Measurements from ENCODE around the gene NPIPB6.

NPIPB6 gene

GRCh38 chr16:28324235-28324886 lies 38.9 kb downstream of the NPIPB6 start:
- DNase-seq (ENCODE audit: low spot score), result no peak

DNA sequence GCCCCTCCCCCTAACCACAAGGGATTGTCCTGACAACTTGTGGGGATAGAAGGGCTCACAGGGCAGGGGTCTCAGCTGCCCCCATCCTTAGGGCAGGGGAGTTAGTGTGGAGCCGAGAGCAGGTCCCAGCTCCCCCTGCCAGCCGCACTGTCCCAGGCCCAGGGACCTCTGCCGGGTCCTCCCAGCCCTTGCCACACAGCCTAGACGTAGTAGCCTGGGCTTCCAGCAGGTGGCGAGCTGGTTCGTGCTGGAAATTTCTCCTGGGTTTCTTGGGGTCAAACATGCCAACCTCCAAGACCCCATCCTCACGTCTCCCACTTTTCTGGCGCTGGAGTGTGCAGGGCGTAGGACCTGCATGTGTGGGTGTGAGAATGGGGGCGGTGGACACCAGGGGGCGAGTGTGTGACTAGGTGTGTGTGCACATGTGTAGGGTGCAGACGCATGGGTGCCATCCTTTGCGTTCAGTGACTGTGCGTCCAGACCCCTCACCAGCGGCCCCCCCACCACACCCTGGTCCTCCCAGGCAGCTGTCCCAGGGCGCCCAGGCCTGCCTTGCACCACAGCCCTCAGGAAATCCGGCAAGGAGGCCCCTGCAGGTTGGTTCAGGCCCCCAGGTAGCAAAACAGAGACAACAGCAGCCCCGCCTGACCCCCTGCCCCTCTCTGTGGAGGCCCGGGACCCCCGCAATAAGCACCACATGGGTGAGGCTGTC lies 41.5 kb downstream of the NPIPB6 start:
- peak; percentile 71 for DNase-seq (ENCODE audit: low spot score)

GRCh38 chr16:28320741-28321140 lies 42.6 kb downstream of the NPIPB6 start:
- DNase-seq (ENCODE audit: low spot score), result no peak

DNA sequence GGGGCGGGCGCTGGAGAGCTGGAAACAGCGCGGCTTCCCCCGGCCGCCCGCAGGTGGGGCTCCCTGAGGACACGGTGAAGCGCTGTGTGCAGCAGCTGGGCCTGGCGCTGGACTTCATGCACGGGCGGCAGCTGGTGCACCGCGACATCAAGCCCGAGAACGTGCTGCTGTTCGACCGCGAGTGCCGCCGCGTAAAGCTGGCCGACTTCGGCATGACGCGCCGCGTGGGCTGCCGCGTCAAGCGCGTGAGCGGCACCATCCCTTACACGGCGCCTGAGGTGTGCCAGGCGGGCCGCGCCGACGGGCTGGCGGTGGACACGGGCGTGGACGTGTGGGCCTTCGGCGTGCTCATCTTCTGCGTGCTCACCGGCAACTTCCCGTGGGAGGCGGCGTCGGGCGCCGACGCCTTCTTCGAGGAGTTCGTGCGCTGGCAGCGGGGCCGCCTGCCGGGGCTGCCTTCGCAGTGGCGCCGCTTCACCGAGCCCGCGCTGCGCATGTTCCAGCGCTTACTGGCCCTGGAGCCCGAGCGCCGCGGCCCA lies 43.2 kb downstream of the NPIPB6 start:
- DNase-seq (ENCODE audit: low spot score), result no peak

- no peak for DNase-seq (ENCODE audit: low spot score)
These were observed 43.8 kb downstream of the NPIPB6 start for GRCh38 chr16:28319476-28320022.

DNA sequence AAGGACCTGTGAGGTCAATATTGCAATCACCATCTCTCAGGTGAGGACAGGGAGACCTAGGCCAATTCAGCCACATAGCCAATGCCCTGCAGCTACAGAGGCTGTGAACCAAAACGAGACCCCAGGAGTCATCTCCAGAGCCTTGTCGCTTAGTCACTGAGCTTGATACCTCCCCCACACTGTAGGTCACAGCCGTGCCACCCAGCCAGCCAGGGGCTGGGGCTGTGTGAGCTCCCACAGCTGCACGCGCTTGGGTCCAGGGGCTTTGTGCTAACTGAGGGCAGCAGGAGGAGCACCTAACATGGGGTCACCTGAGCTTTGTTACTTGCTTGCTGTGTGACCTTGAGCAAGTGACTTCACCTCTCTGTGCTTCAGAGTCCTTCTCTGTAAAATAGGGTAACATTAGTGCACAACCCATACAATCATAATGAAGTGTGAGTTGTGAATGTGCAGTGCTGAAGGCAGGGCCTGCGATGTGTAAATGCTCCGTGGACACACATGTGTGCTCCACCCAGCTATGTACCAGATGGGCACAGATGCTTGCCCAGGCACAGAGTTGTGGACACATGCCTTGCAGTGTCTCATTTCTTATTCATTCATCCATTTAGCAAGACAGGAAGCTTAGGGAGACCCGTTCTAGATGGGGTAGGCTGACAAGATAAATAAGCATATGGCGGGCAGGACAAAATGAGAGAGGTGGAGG lies 45.1 kb downstream of the NPIPB6 start:
- DNase-seq (ENCODE audit: low spot score), result no peak

GRCh38 chr16:28317040-28317880 lies 46.0 kb downstream of the NPIPB6 start:
- peak; percentile 81 for DNase-seq (ENCODE audit: low spot score)

- no peak for DNase-seq (ENCODE audit: low spot score)
These were observed 47.3 kb downstream of the NPIPB6 start for GRCh38 chr16:28316054-28316453.

- no peak for DNase-seq (ENCODE audit: low spot score)
These were observed 49.7 kb downstream of the NPIPB6 start for GRCh38 chr16:28313587-28313986.

DNA sequence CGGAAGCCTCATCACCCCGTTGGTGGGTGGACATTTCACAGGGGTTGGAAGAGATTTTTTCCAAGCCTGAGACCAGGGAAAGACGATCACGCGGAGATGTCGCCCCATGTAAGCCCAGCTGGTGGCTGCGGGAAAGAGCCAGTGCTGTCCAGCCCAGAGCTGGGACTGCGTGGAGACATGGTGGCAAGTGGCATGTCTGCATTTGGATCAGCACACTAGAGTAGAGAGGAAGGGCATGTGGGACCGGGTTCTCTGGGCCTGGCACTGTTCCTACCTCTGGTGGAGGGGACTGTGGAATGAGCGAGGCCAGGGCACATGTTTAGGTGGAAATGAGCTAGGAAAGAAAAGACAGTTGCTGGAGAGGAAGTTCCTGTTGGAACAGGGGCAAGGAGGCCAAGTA lies 51.0 kb downstream of the NPIPB6 start:
- DNase-seq (ENCODE audit: low spot score), result no peak

- DNase-seq (ENCODE audit: low spot score), result no peak
These were observed 51.4 kb downstream of the NPIPB6 start for GRCh38 chr16:28311913-28312312.

- DNase-seq (ENCODE audit: low spot score), result no peak
These were observed 51.9 kb downstream of the NPIPB6 start for GRCh38 chr16:28311413-28311812.

GRCh38 chr16:28310796-28311195 lies 52.5 kb downstream of the NPIPB6 start:
- DNase-seq (ENCODE audit: low spot score), result no peak

DNA sequence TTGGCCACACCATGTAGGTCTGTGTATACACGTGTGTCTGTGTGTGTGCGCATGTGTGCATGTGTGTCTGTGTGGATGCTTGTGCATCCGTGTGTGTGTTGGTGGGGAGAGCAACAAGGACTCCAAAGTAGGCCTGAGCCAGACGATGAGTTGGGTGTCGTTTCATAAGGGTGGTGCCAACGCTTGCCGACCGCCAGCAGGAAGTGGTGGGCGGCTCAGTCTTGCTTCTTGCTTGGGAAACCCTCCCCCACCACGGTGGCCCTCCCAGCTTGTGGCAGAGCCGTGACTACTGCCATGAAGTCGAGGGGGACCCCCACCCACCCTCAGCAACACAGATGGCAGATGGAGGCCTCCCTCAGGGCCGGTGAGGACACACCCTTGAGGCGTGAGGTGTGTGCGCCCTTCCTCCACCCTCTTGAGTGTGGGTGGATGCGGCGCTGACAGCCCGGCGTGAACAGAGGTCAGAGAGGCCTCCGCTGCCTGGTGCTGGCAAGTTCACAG lies 53.4 kb downstream of the NPIPB6 start:
- DNase-seq (ENCODE audit: low spot score), result no peak

DNA sequence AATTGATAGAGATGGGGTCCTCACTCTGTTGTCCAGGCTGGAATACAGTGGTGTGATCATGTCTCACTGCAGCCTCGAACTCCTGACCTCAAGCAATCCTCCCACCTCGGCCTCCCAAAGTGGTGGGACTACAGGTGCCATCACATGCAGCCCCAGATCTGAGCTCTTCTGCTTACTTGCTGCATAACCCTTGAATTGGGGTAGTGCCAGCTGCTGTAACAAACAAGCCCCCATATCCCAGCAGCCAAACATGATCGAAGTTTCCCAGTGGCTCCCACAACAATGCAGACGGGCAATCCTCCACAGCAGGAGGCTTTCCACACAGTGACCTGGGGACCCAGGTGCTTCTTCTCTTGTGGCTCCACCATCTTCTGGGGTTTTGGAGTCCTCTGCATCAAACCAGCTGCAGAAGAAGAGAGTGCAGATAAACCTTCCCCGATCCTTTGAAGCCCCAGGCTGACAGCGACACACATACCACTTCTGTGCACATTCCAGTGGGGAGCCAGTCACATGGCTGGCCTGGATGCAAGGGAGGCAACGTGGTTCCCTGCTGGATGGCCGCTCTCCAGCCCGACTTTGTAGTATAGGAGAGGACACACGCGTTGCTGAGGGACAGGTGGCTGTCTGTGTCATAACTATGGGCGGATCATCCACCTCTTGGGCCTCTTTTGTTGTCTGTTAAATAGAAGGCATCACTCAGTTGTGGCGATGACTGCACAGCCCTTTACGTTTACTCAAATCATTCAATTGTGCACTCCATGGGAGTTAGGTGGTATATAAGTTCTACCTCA lies 54.3 kb downstream of the NPIPB6 start:
- no peak for DNase-seq (ENCODE audit: low spot score)

GRCh38 chr16:28307936-28308335 lies 55.4 kb downstream of the NPIPB6 start:
- no peak for DNase-seq (ENCODE audit: low spot score)

GRCh38 chr16:28304214-28304613 lies 59.1 kb downstream of the NPIPB6 start:
- DNase-seq (ENCODE audit: low spot score), result no peak

GRCh38 chr16:28303132-28303531 lies 60.2 kb downstream of the NPIPB6 start:
- DNase-seq (ENCODE audit: low spot score), result no peak

- no peak for DNase-seq (ENCODE audit: low spot score)
These were observed 61.7 kb downstream of the NPIPB6 start for GRCh38 chr16:28301620-28302019.

GRCh38 chr16:28301154-28301553 lies 62.2 kb downstream of the NPIPB6 start:
- no peak for DNase-seq (ENCODE audit: low spot score)

DNA sequence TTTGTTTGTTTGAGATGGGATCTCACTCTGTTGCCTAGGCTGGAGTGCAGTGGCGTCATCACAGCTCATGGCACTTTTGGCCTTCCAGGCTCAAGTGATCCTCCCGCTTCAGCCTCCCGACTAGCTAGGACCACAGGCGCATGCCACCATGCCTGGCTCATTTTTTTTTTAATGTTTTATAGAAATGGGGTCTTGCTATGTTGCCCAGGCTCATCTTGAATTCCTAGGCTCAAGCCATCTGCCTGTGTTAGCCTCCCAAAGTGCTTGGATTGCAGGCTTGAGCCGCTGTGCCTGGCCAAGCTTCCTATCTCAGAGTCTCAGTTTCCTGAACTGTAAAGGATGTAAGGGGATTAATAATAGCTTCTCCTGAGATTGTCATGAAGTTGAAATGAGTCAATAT lies 63.0 kb downstream of the NPIPB6 start:
- no peak for DNase-seq (ENCODE audit: low spot score)
